ENCODE measurements around the gene EXOC2.

Gene EXOC2, protein sequence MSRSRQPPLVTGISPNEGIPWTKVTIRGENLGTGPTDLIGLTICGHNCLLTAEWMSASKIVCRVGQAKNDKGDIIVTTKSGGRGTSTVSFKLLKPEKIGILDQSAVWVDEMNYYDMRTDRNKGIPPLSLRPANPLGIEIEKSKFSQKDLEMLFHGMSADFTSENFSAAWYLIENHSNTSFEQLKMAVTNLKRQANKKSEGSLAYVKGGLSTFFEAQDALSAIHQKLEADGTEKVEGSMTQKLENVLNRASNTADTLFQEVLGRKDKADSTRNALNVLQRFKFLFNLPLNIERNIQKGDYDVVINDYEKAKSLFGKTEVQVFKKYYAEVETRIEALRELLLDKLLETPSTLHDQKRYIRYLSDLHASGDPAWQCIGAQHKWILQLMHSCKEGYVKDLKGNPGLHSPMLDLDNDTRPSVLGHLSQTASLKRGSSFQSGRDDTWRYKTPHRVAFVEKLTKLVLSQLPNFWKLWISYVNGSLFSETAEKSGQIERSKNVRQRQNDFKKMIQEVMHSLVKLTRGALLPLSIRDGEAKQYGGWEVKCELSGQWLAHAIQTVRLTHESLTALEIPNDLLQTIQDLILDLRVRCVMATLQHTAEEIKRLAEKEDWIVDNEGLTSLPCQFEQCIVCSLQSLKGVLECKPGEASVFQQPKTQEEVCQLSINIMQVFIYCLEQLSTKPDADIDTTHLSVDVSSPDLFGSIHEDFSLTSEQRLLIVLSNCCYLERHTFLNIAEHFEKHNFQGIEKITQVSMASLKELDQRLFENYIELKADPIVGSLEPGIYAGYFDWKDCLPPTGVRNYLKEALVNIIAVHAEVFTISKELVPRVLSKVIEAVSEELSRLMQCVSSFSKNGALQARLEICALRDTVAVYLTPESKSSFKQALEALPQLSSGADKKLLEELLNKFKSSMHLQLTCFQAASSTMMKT

DNA sequence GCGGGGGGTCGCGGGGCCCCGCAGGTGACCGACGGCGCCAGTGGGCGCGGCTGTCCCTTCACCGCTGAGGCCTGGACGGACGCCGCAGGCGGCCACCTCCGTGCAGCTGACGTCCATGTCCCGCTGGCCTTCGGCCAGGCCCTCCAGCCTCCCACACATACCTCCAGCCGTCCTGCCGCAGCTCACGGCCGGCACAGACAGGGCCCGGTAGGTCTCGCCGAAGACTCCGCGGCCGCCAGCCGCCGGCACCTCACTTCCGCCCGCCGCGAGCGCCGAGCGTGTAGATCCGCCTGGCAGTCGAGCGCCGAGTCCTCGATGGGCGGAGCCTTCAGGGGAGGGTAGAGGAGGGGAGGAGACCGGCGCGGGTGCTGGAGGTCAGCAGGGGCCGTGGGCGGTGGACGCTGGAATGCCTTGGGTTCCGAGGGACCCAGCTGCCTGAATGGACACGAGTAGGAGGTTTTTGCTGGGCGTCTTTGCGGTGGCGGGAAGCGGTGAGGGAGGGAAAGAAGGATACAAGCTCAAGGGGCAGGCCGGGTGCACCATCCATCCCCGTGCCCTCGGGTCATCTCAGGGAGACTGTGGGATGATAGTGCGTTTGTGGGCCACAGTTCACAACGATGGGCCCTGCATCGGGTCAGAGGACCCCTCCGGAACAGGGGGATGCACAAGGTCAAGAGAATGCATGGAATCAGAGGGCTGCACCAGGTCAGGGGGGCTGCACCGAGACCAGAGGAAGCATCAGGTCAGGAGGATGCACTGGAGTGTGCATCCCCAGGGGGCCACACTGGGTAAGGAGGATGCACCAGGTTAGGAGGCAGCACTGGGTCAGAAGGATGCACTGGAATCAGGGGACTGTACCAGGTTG is at the start of gene EXOC2:
Gene EXOC2, minus strand, starts transcription at position 282 of the 865 bp plus-strand sequence. CDS start 55,321 bp downstream, outside the sequence.
- DNase-seq (ENCODE audit: low read depth, low spot score) = peak; percentile 62

DNA sequence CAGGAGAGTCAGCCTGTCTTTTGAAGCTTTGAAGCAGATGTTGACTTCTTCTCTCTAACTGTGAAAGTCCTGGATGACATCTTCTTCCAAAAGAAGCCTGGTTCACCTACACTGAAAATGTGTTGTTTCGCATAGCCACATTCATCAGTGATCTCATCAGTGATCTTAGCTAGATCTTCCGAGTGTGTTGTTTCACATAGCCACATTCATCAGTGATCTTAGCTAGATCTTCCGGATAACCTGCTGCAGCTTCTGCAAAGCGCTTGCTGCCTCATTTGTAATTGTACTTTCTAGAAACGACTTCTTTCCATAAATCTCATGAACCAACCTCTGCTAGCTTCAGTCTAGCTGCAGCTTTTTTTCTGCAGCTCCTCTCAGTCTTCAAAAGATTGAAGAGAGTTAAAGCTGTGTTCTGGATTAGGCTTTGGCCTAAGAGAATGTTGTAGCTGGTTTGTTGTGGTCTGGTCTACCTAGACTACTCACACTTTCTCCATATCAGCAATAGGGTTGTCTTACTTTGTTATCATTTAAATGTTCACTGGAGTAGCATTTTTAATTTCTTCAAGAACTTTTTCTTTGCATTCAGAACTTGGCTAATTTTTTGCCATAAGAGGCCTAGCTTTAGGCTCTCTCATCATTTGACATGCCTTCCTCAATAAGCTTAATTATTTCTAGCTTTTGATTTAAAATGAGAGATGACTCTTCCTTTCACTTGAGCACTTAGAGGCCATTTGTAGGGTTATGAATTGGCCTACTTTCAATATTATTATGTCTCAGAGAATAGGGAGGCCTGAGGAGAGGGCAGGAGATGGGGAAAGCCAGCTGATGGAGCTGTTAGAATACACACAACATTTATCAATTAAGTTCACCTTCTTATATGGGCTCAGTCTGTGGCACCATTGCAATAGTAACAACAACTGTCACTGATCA is 48.7 kb upstream of the EXOC2 start:
- no peak for DNase-seq (ENCODE audit: low read depth, low spot score)

DNA sequence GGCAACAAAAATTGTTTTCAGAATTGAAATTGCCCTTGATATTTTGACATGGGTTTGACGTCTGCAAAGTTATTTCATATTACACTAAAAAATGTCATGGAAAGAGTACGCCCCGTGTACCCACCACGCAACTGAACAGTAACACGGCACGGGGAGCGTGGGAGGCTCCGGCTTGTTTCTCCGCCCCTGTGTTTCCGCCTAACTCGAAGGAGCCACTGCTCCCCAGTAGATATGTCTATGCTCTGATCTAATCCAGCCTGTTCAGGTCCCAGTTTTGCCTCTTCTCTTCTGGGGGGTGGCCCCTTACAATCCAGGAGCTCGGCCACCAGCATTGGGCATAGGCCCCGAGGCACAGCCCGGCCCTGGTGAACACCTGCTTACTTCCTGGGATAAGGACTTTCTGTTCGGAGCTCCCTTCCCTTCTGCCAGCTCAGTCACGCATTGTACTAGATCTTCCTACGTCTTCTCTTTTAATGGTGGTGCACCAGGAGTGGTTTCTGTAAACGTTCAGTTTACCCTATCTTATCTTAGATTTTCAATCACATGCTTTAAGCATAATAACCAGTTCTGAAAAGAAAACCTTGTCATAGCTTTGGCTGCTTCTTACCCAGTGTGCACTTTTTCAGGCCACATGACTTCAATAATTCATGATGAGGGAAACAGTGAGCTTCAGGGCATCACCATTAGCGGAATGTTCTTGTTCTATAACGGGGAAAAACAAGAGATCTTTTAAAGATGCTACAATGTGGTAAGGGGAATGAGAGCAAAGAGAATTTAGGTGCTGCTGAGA is 43.9 kb upstream of the EXOC2 start:
- no peak for DNase-seq (ENCODE audit: low read depth, low spot score)

DNA sequence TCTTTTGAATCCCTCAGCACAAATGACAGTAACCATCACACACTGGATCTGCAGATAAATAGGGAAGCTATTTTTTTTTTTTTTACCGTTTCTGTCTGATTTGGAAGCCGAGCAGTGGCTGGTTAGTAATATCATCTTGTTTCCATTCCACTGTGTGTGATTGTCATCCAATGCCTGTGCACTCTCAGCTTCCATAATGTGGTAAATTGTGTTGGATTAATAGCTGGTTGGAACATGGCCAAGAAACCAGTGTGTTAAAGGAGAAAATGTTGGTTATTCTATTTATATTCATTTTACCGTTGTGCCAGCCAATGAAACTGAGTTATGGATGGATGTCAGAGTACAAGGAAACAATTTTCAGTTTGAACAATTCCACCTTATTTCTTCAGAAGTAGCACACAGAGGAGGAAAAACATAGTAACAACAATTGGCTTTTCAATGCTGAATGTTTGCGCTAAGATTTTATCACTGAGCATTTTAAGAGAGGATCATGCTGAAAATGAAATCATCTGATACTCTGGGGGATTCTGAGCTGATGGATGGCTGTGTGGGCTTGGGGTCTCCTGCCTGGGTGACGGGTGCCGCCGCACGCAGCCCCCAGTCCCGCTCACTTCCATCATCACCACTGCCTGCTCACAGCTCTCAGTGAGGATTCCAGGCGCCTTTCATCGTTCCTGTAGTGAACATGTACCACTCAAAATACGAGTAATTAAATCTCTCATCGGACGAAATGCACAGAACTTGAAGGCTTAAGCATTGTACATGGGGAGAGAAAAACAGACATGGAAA is 40.7 kb upstream of the EXOC2 start:
- no peak for DNase-seq (ENCODE audit: low read depth, low spot score)

DNA sequence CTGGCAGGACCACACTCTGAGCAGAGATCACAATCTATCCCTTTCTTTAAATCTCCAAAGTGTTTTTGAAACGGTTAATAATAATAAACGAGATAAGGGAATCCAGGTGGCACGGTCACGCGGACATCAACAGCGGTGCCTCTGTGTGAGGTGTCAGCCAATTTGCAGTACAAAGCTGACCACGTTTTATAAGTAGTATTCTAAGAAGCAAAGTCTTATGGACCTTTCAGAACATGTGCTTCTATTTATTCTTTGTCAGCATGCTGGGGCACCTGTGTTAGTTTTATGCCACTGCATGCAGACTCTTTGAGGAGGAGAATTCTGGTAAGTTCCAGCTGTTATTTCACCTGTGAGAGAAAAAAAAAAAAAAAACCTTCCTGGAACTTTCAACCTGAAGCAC is 39.0 kb upstream of the EXOC2 start:
- no peak for DNase-seq (ENCODE audit: low read depth, low spot score)

DNA sequence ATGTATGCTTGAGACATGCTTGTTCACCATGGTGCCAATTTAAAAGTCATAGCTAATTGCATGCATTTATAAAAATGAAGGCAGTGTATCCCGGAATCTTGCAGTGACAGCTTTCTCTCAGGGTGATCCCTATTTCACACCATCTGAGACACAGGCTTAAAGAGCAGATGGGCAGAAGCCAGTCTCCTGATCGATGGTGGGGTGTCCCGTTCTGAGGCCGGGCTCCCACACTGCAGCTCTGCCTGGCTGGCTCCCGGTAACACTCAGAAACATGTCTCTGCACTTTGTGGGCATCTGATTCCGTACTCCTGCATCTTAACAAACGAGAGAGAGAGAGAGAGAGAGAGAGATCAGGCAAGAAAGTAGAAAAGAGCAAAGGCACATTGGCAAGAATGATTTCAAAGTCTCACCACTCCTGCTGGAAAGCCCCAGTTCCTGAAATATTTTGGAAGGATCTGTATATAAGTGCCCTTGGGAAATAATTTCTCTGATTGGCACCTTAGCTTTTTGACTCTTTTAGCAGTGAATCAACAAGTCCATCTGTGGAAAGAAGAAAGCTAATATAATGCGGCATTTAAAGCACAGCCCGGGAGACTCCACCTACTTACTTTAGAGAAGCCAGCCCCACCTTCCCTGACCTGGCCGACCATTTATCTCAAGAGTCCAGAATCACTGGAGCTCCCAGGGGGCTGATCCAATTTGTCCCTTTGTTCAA is 36.8 kb upstream of the EXOC2 start:
- DNase-seq (ENCODE audit: low read depth, low spot score) = no peak

DNA sequence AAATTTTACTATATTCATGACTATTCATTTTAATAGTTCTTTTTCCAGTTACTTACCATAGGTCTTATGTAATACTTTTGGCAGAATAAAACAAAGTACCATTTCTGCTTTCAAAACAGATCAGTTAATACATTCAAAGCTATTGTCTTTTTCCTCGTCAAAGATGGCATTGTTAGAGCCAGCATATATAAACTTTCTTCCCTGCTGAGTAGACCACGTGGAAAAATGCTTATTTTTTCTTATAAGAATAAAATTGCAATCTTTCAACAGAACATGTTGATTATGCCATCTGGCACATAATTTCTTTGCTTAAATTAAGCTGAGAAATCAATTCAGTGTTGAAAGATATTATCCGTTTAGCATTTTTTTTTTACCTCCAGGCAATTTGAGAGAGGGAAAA is 34.9 kb upstream of the EXOC2 start:
- DNase-seq (ENCODE audit: low read depth, low spot score) = no peak

DNA sequence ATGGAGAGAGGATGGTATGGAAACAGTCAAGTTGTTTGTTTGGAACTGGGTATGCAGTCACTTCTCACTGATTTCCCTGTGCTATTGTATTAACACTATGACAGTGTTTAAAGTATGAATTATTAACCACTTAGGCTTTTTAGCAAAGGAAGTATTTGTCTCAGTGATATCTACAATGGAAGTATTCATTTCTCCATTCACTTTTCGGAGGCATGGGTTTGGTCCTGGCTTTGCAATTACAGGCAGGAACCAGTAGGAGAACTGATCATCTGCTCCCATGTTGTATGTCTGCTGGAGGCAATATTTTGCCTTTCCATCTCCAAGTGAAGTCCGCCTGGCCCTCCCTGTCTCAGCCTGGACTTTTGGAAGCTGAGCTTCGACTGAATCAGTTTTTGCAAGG is 30.6 kb upstream of the EXOC2 start:
- DNase-seq (ENCODE audit: low read depth, low spot score) = no peak

DNA sequence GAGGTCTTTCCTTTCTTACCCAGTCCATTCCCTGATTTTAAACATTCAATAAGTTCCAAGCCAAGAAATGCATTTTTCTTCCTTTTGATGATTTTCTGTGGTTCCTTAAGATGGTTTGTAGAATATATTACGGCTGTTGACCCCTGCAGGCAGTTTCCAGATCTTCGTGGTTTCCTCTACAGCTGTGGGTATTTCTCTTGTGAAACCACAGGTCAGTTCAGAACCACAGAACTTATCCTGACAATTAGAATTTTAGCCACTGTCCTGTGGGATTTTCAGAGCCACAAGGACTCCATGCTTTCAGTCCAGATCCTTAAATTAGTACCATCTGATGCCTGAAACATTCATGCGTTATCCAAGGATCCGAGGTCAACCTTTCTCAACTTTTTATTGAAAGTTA is 29.7 kb upstream of the EXOC2 start:
- no peak for DNase-seq (ENCODE audit: low read depth, low spot score)

DNA sequence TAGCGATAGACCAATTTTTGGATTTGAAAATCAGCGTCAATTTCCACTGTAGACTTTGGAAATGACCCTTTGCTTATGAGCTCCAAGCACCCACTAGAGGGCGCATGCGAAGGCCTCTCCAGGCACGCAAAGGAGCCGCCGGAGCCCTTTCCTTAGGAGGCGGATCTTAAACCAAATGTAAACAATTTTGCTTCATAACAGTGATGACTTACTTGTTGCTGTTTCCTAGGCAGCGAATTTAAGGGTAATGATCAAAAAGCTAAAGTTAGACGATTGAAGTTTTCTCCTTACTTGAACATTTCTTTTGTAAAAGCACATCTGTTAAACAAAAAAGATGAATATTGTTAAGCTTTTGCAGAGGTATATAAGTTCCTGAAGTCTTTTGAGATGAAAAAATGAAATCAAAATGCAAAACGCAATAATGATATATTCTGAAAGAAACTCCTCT is 29.2 kb upstream of the EXOC2 start:
- peak; percentile 61 for DNase-seq (ENCODE audit: low read depth, low spot score)

DNA sequence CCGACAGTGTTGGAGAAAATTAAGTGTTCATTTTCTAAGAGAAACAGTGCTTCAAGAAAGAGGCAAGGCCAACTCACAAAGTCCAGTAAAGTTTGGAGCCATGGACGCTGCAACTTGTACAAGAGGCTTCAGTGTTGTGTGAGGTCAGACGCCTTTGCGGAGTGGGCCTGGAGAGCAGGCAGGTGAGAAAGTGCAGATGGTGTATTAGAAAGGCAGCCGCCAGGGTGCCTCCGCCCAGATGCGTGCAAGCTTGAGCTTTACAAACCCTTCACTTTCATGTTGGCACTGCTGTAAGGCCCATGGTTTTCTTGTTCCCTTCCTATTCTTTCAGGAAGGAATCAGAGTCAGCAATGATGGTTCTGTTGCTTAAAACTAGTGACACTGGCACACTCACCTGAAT is 25.4 kb upstream of the EXOC2 start:
- DNase-seq (ENCODE audit: low read depth, low spot score) = no peak

DNA sequence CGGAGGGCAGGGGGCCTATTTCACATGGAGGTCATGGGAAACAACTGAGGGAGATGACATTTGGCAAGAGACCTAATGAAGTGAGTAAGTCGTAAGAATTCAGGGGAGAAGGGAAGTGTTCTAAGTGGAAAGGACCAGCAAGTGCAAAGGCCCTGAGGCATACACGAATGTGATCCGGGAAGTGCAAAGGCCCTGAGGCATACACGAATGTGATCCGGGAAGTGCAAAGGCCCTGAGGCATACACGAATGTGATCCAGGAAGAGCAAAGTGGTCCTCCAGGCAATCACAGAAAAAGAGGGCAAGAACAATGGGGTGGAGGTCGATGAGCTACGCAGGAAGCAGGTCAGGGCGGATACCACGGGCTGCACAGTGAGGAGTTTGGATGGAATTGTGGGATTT is 24.2 kb upstream of the EXOC2 start:
- no peak for DNase-seq (ENCODE audit: low read depth, low spot score)

DNA sequence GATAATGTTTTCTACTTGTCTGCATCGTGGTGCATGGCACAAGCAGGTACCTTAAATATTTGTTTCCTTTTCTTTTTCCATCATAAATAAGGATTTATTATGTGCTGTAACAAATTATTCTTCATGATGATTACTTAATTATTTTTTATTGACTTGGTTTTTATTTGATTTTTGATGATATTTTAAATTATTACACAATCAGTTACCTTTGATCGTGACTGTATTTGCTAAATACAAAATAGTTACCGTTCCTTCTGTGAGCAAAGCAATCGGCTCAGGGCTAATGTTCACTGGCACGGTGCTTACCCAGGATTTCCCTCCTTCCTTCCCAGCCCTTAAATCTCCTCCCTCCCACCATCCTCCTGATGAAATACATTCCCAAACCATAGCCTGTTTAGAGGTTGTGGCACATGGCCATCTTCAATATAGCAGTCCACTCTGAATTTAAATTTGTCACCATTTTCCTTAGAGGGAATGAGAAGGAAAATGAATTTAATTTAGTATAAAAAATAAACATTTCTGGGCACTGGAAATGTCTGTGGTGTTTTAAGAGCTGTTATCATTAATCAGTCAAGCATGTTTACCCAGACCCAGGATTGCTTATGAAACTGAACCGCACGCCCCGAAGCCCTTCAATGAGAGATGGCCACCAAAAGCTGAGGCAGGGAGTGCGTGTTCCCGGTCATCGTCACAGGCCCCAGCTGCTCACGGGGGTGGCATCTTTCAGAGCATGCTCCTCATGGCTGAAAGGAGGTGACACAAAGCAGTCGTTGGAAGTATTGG is 23.0 kb upstream of the EXOC2 start:
- no peak for DNase-seq (ENCODE audit: low read depth, low spot score)

DNA sequence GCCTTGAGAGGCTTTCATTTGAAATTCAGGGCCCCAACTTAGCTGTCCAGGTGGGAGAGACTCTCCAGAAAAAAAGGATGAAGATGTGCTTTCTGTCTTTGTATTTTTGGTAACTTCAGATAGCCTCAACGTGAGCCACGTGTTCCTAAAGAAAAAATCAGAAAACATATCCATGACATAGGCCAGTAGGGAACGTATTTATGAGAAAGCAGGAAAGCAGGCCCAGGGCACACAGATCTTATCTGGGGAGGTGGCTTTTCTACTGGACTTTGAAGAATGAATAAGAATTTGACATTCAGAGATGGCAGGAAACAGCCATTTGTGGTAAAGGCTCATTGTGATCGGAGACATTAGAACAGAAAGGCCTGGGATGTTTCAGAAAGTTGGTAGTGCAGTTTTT is 21.2 kb upstream of the EXOC2 start:
- DNase-seq (ENCODE audit: low read depth, low spot score) = no peak

DNA sequence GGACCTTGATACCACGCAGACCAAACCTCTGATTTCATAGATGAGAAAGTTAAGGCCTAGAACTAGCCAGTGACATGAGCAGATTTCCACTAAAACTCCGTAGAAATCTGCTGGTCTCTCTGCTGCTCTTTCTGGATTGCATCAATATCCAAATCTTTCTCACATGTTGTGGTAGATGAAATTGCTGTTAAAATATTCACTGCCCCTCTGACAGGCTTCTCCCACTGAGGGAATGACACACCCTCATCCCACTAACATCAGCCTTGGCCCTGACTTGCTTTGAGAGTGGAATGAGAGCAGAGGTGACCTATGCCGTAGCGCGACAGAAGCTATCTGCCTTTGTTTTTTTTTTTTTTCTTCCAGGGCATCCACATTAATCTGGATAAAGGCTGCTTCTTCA is 20.4 kb upstream of the EXOC2 start:
- no peak for DNase-seq (ENCODE audit: low read depth, low spot score)

DNA sequence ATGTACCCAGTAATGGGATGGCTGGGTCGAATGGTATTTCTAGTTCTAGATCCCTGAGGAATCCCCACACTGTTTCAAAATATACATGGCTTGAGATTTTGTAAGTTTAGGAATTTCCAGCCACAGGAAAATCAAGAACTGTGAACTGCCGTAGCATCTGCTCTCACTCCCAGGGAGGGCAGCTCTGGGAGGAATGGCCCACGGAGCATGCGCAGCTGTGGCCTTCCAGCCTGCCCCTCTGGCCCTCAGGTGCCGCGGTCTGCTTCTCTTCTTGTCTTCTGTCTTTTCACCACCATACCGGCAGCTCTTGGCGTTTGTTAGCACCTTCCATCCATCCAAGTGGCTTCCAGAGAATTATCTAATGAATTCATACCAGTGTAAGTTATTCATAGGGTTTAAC is 19.9 kb upstream of the EXOC2 start:
- no peak for DNase-seq (ENCODE audit: low read depth, low spot score)

DNA sequence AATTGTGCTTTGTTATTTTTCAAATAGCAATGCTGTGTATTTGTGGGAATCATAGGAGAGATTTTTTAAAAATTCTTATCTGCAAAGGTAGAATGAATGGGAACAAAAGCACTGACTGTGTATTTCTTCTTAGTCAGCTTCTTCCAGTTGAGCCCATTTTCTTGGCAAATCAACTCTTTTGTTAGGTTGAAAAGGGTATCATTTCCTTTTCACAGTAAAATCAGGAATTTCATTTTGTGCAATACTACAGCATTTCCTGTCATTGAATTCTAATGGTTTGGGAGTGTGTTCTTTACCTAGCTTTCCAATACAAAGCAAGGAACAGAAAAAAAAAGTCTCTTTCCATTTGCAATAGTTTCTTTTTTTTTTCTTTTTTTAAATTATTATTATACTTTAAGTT is 19.0 kb upstream of the EXOC2 start:
- no peak for DNase-seq (ENCODE audit: low read depth, low spot score)
